Mucosa of descending colon (tissue), 3 donors: ENCODE results near the gene OR4E2. TPM values are rescaled to one million over a fixed set of nuclear protein-coding genes. Genes with fewer than 3 reads are reported as not detected.

ENCODE experiments used
- ATAC-seq: fragments of 200-7000 bp; cut with Tn5 transposase; one replicate; pipeline ENCODE4 v1.9.1; 2020; ENCODE audit warnings: mild to moderate bottlenecking, moderate library complexity
- DNase-seq, 3 donors: peaks; one replicate each; pipeline ENCODE4 v3.0.0-alpha.2; 2020
- H3K36me3 ChIP-seq: fragments of 200-600 bp; one replicate; pipeline ENCODE4 v1.8.0; 2021; ENCODE audit warnings: low read depth, mild to moderate bottlenecking
- H3K4me1 ChIP-seq: fragments of 200-600 bp; one replicate; pipeline ENCODE4 v1.8.0; 2021; ENCODE audit warnings: low read depth, mild to moderate bottlenecking
- H3K4me3 ChIP-seq: fragments of 200-600 bp; one replicate; pipeline ENCODE4 v1.8.0; 2021; ENCODE audit warnings: mild to moderate bottlenecking
- H3K9me3 ChIP-seq: fragments of 200-600 bp; one replicate; pipeline ENCODE4 v1.8.0; 2021; ENCODE audit warnings: mild to moderate bottlenecking
- CTCF ChIP-seq: fragments of 200-600 bp; IDR thresholded peaks from one replicate; pipeline ENCODE4 v1.8.0; 2022; ENCODE audit warnings: antibody characterized with exemption, mild to moderate bottlenecking
- intact Hi-C, 2 donors: fragments of 100-400 bp; cut with DNase I in 1 of 2; cut with micrococcal nuclease in 1 of 2; formaldehyde crosslinking; loops; one replicate each; pipeline versions ENCODE4 v1.11.0 to v1.11.1; 2022; cut with DNase I, micrococcal nuclease
- total RNA-seq, 3 donors: library from RNA; stranded (reverse); fragmentation: NEBNext Ultra II Directional in 2 of 3; extraction: Animal tissue kit (Norgen Biotek cat#: 25700) in 2 of 3; gene quantifications; one replicate each; pipeline versions ENCODE4 v1.2.1 to v1.2.4, GENCODE V29; 2021 to 2023
- donor health status: DM: no; HTN: no; CAD: no; lungs with moderate emphysema.
- donor health status: DM: no; HTN: no; CAD: no.
- donor health status: DM: no; HTN: yes; CAD: no.

Gene OR4E2
- total RNA-seq, 3 donors from 2014 or later, result not detected

GRCh38 chr14:21654215-21654614 lies 580 bp downstream of the OR4E2 start:
- no peak for DNase-seq
- H3K4me3 ChIP-seq, result no peak overlapping the region
- ATAC-seq, result no peak
- H3K4me1 ChIP-seq, result no peaks in the 10 kb centered on the region
- no peak for TF ChIP-seq CTCF
- H3K9me3 ChIP-seq, result no peaks in the 10 kb centered on the region
- H3K36me3 ChIP-seq, result no peaks in the 10 kb centered on the region
- intact Hi-C loops, result no loop called here

GRCh38 chr14:21656980-21657379 lies 3.3 kb downstream of the OR4E2 start:
- no peaks in the 10 kb centered on the region for H3K4me1 ChIP-seq
- no peak for ATAC-seq
- no peak for DNase-seq
- no peaks in the 10 kb centered on the region for H3K9me3 ChIP-seq
- intact Hi-C loops, result no loop called here
- H3K36me3 ChIP-seq, result no peaks in the 10 kb centered on the region
- TF ChIP-seq CTCF, result no peak
- no peak overlapping the region for H3K4me3 ChIP-seq

GRCh38 chr14:21668377-21668776 lies 14.7 kb downstream of the OR4E2 start:
- no peak overlapping the region for H3K4me3 ChIP-seq
- H3K4me1 ChIP-seq, result no peaks in the 10 kb centered on the region
- DNase-seq (no peak), ATAC-seq (no peak)
- H3K9me3 ChIP-seq, result no peaks in the 10 kb centered on the region
- intact Hi-C loops, result no loop called here
- no peak for TF ChIP-seq CTCF
- H3K36me3 ChIP-seq, result no peaks in the 10 kb centered on the region

GRCh38 chr14:21669284-21669683 lies 15.6 kb downstream of the OR4E2 start:
- DNase-seq, result no peak
- Histone ChIP-seq H3K4me1 (no peaks in the 10 kb centered on the region), H3K36me3 (no peaks in the 10 kb centered on the region), H3K9me3 (no peaks in the 10 kb centered on the region), H3K4me3 (no peak overlapping the region)
- TF ChIP-seq CTCF, result no peak
- no peak for ATAC-seq
- intact Hi-C loops, result no loop called here

- no peak for DNase-seq
- intact Hi-C loops, result no loop called here
- H3K4me1 ChIP-seq, result no peaks in the 10 kb centered on the region
Measured at GRCh38 chr14:21671371-21671770, 17.7 kb downstream of the OR4E2 start.

More at GRCh38 chr14:21671371-21671770, 17.7 kb downstream of the OR4E2 start:
- Histone ChIP-seq H3K36me3 (no peaks in the 10 kb centered on the region), H3K9me3 (peaks cover 6% of the 10 kb centered on the region), H3K4me3 (no peak overlapping the region)
- no peak for ATAC-seq
- TF ChIP-seq CTCF, result no peak
